Adrenal gland (tissue), 12 donors: ENCODE measurements around the gene TMEM204. TPM values are rescaled to one million over a fixed set of nuclear protein-coding genes. Genes with fewer than 3 reads are reported as not detected.

Experiments
- DNase-seq, 7 donors: peaks; one replicate each; pipeline ENCODE4 v3.0.0-alpha.2; 2019 to 2020
- H3K27ac ChIP-seq, 5 donors: fragments of 200-600 bp; sonication (generic) in 4 of 5; 1 replicate in 3 of 5; 2 replicates in 2 of 5; pipeline versions ENCODE4 v1.5.1 to v1.8.0; 2016 to 2020; ENCODE audit warnings: mild to moderate bottlenecking in 1 of 5
- H3K27me3 ChIP-seq: fragments of 200-600 bp; 2 replicates; pipeline ENCODE4 v1.8.0; 2021
- H3K36me3 ChIP-seq, 2 donors: fragments of 200-600 bp; replicated peaks in 1 of 2; 1 replicate in 1 of 2; 2 replicates in 1 of 2; pipeline versions ENCODE4 v1.5.1 to v1.8.0; 2018 to 2022
- H3K4me1 ChIP-seq, 2 donors: fragments of 200-600 bp; replicated peaks in 1 of 2; 1 replicate in 1 of 2; 2 replicates in 1 of 2; pipeline versions ENCODE4 v1.5.1 to v1.8.0; 2018 to 2021
- H3K4me3 ChIP-seq, 4 donors: fragments of 200-600 bp; sonication (generic) in 3 of 4; one replicate each; pipeline ENCODE4 v1.5.1; 2016 to 2018
- H3K9me3 ChIP-seq, 3 donors: fragments of 200-600 bp; sonication (generic) in 1 of 3; replicated peaks in 1 of 3; 1 replicate in 2 of 3; 2 replicates in 1 of 3; pipeline versions ENCODE4 v1.5.1 to v1.8.0; 2016 to 2021
- CTCF ChIP-seq, 6 experiments: fragments of 450-650 bp in 4 of 6; fragments of 200-600 bp in 2 of 6; sonication (generic) in 1 of 6; IDR thresholded peaks; 1 replicate in 5 of 6; 2 replicates in 1 of 6; pipeline versions ENCODE4 v1.5.1 to v1.8.0; 2016 to 2021; ENCODE audit warnings: antibody characterized with exemption in 6 of 6, mild to moderate bottlenecking in 2 of 6, moderate library complexity in 1 of 6
- POLR2A ChIP-seq, 2 donors: fragments of 450-650 bp; IDR thresholded peaks; one replicate each; pipeline ENCODE4 v1.6.1; 2017; ENCODE audit warnings: antibody characterized with exemption in 2 of 2, mild to moderate bottlenecking in 2 of 2, moderate library complexity in 1 of 2
- WGBS, 4 donors: extraction: QIAGEN DNeasy Blood & Tissue Kit in 2 of 4; methylation state at CpG; one replicate each; pipeline versions ENCODE4 v1.1.5 to v1.1.7; 2013 to 2017; 5-methylcytosine and 5-hydroxymethylcytosine counted together
- intact Hi-C, 2 donors: fragments of 100-400 bp; cut with DNase I; formaldehyde crosslinking; loops; one replicate each; pipeline versions ENCODE4 v1.14.1 to v1.15.0; 2022 to 2023
- polyA plus RNA-seq, 3 donors: library from polyadenylated mRNA; stranded (reverse); fragments of 200-250 nt in 2 of 3; fragments of 350-450 nt in 1 of 3; fragmentation: Illumina TruSeq in 1 of 3; extraction: RNeasy Lipid Tissue Mini Kit (QIAGEN cat#74804) in 1 of 3; gene quantifications; one replicate each; pipeline ENCODE4 v1.2.3, GENCODE V29; 2013 to 2014
- total RNA-seq, 9 donors: library from RNA; depleted of rRNA in 4 of 9; stranded (reverse); fragments of >200 nt in 4 of 9; fragments of 120-200 nt in 1 of 9; fragmentation: NEBNext Ultra II Directional in 1 of 9; extraction: Animal tissue kit (Norgen Biotek cat#: 25700) in 1 of 9; gene quantifications; one replicate each; pipeline versions ENCODE4 v1.1.0 to v1.2.4, GENCODE V29; 2013 to 2023
- donor health status: healthy with polysubstance abuse.
- donor health status: Bipolar disorder and iron deficiency.
- donor health status: DM: yes; HTN: yes; CAD: no.
- donor health status: DM: no; HTN: no; CAD: no.
- donor health status: DM: no; HTN: no; CAD: no.
- donor health status: DM: yes; HTN: yes; CAD: no.

The TMEM204 gene
- total and polyA plus RNA-seq, 12 donors = 7.4 to 77.2 (median 26.0) TPM

GRCh38 chr16:1550069-1550468 is 16.6 kb downstream of the TMEM204 start:
- Histone ChIP-seq H3K27me3 (no peaks in the 10 kb centered on the region), H3K9me3 (no peaks in the 10 kb centered on the region), H3K4me3 (no peak overlapping the region), H3K36me3 (peaks cover 0 to 30% of the 10 kb centered on the region in 2 donors), H3K27ac (peak overlapping the region in 2 of 5 donors; percentile 63 to 74), H3K4me1 (peaks cover 0 to 54% of the 10 kb centered on the region in 2 donors)
- intact Hi-C loops = no loop called here
- 63 to 74% (median 73%) methylated on average over 8 of the region's 8 CpGs for WGBS, 4 donors
- DNase-seq = no peak
- TF ChIP-seq POLR2A (IDR thresholded peaks at IDR 0.05) (no peak), CTCF (IDR thresholded peaks at IDR 0.05) (no peak)

- Histone ChIP-seq H3K9me3 (no peaks in the 10 kb centered on the region), H3K36me3 (peaks cover 0 to 36% of the 10 kb centered on the region in 2 donors), H3K27ac (peak overlapping the region in 2 of 5 donors; percentile 63 to 74), H3K4me1 (peaks cover 0 to 50% of the 10 kb centered on the region in 2 donors), H3K4me3 (no peak overlapping the region), H3K27me3 (no peaks in the 10 kb centered on the region)
- 87 to 100% (median 93%) methylated on average over 5 to 15 of the region's 15 CpGs for WGBS, 4 donors
- DNase-seq = no peak
- intact Hi-C loops = no loop called here
- no peak for TF ChIP-seq CTCF (IDR thresholded peaks at IDR 0.05)
- TF ChIP-seq POLR2A (IDR thresholded peaks at IDR 0.05) = no peak
Measured at GRCh38 chr16:1550696-1551095, 17.2 kb downstream of the TMEM204 start.

GRCh38 chr16:1551166-1551565 is 17.7 kb downstream of the TMEM204 start:
- H3K36me3 ChIP-seq = peaks cover 0 to 40% of the 10 kb centered on the region in 2 donors
- H3K27me3 ChIP-seq = no peaks in the 10 kb centered on the region
- no peak for TF ChIP-seq POLR2A (IDR thresholded peaks at IDR 0.05)
- TF ChIP-seq CTCF (IDR thresholded peaks at IDR 0.05) = no peak
- DNase-seq = no peak
- no peak overlapping the region for H3K4me3 ChIP-seq
- no peaks in the 10 kb centered on the region for H3K9me3 ChIP-seq
- WGBS, 4 donors = 84 to 95% (median 91%) methylated on average over 9 to 12 of the region's 12 CpGs
- H3K4me1 ChIP-seq = peaks cover 0 to 46% of the 10 kb centered on the region in 2 donors
- intact Hi-C loops = no loop called here
- H3K27ac ChIP-seq = peak overlapping the region in 1 of 5 donors; percentile 74

DNA sequence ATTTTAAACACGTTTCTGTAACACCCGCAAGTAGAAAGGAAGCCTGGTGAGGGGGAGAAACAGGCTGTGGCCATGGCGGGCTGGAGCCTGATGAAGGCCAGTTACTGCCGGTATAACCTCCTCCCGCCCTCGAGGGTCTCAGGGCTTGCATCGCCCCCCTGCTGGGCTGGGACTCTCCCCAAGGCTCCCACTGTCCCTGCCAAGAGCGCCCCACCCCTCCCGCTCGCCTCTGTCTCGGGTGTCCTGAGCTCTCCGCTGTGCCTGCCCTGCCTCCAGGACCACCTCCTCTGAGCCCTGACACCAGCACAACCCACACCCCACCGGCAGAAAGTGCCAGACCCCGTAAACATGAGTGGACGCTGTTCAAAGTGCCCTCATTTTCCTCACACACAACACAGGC is 18.7 kb downstream of the TMEM204 start:
- intact Hi-C loops = no loop called here
- WGBS, 4 donors = 80 to 91% (median 85%) methylated on average over 6 to 15 of the region's 15 CpGs
- peak overlapping the region in 1 of 5 donors; percentile 74 for H3K27ac ChIP-seq

More for the DNA sequence above, 18.7 kb downstream of the TMEM204 start:
- no peak for TF ChIP-seq CTCF (IDR thresholded peaks at IDR 0.05)
- no peak for TF ChIP-seq POLR2A (IDR thresholded peaks at IDR 0.05)
- H3K4me3 ChIP-seq = no peak overlapping the region
- H3K9me3 ChIP-seq = no peaks in the 10 kb centered on the region
- no peaks in the 10 kb centered on the region for H3K27me3 ChIP-seq
- no peak for DNase-seq
- peaks cover 0 to 36% of the 10 kb centered on the region in 2 donors for H3K4me1 ChIP-seq
- H3K36me3 ChIP-seq = peaks cover 0 to 43% of the 10 kb centered on the region in 2 donors
